Cardiac muscle cell (in vitro differentiated cells and primary cell): Measurements from ENCODE around the gene IL1RAPL2. TPM values are rescaled to one million over a fixed set of nuclear protein-coding genes. Genes with fewer than 3 reads are reported as not detected.
"Not testable (repeated sequence)": the region's sequence is repeated elsewhere in the genome, so short reads cannot be mapped to it uniquely, and the experiment has no call there.

Source experiments
- DNase-seq, 2 donors: peaks; one replicate each; pipeline versions ENCODE4 v3.0.0 to v3.0.0-alpha.2; 2010 to 2017; ENCODE audit warnings: low read depth in 1 of 2, low spot score in 1 of 2
- H3K27ac ChIP-seq: fragments of 200-600 bp; sonication (generic); 2 replicates; pipeline ENCODE4 v1.5.1; 2016
- H3K27me3 ChIP-seq: fragments of 200-600 bp; sonication (generic); 2 replicates; pipeline ENCODE4 v1.6.0; 2016; ENCODE audit warnings: control low read depth
- H3K36me3 ChIP-seq: fragments of 200-600 bp; sonication (generic); 2 replicates; pipeline ENCODE4 v1.5.1; 2016; ENCODE audit warnings: control low read depth
- H3K4me1 ChIP-seq: fragments of 200-600 bp; sonication (generic); 2 replicates; pipeline ENCODE4 v1.8.1; 2017; ENCODE audit warnings: low read depth, mild to moderate bottlenecking, mixed run types
- H3K4me3 ChIP-seq: fragments of 200-600 bp; sonication (generic); 2 replicates; pipeline ENCODE4 v1.5.1; 2016; ENCODE audit warnings: mild to moderate bottlenecking
- H3K9me3 ChIP-seq: fragments of 200-600 bp; sonication (generic); 2 replicates; pipeline ENCODE4 v1.5.1; 2017; ENCODE audit warnings: low read depth, mild to moderate bottlenecking, control low read depth
- CTCF ChIP-seq: IDR thresholded peaks from 2 replicates; pipeline ENCODE4 v1.5.1; 2012; ENCODE audit warnings: low read depth, mild to moderate bottlenecking, low read length
- polyA plus RNA-seq: library from polyadenylated mRNA; unstranded; fragments of >200 nt; fragmentation: Nextera tagmentation; extraction: Ambion mirVana; gene quantifications from 2 replicates; pipeline ENCODE4 v1.2.1, GENCODE V29; 2016
- total RNA-seq: library from RNA; depleted of rRNA; stranded (reverse); fragments of >200 nt; gene quantifications from 2 replicates; pipeline ENCODE4 v1.2.3, GENCODE V29; 2016

IL1RAPL2 gene
- total and polyA plus RNA-seq, 2 experiments from 2014 or later, result not detected

GRCh38 chrX:104665691-104666090, 99.7 kb downstream of the IL1RAPL2 start:
- no peaks in the 10 kb centered on the region for H3K27me3 ChIP-seq
- H3K27ac ChIP-seq, result no peak overlapping the region
- TF ChIP-seq CTCF, result no peak
- H3K9me3 ChIP-seq, result no peaks in the 10 kb centered on the region
- peaks cover 3% of the 10 kb centered on the region for H3K4me1 ChIP-seq
- H3K36me3 ChIP-seq, result no peaks in the 10 kb centered on the region
- no peak for DNase-seq
- H3K4me3 ChIP-seq, result no peak overlapping the region

GRCh38 chrX:104668550-104668949, 102.6 kb downstream of the IL1RAPL2 start:
- H3K27ac ChIP-seq, result no peak overlapping the region
- H3K27me3 ChIP-seq, result no peaks in the 10 kb centered on the region
- no peak for TF ChIP-seq CTCF
- no peaks in the 10 kb centered on the region for H3K9me3 ChIP-seq
- peaks cover 3% of the 10 kb centered on the region for H3K4me1 ChIP-seq
- no peak overlapping the region for H3K4me3 ChIP-seq
- peak; percentile 6 to 37 for DNase-seq
- H3K36me3 ChIP-seq, result no peaks in the 10 kb centered on the region

- Histone ChIP-seq H3K36me3 (no peaks in the 10 kb centered on the region), H3K4me3 (no peak overlapping the region), H3K27ac (no peak overlapping the region), H3K27me3 (no peaks in the 10 kb centered on the region), H3K4me1 (peaks cover 3% of the 10 kb centered on the region), H3K9me3 (no peaks in the 10 kb centered on the region)
- no peak for TF ChIP-seq CTCF
- DNase-seq, result no peak
These were observed 103.1 kb downstream of the IL1RAPL2 start for GRCh38 chrX:104669063-104669462.

GRCh38 chrX:104670051-104670450, 104.1 kb downstream of the IL1RAPL2 start:
- no peak for TF ChIP-seq CTCF
- Histone ChIP-seq H3K9me3 (no peaks in the 10 kb centered on the region), H3K27me3 (no peaks in the 10 kb centered on the region), H3K27ac (no peak overlapping the region), H3K4me1 (peaks cover 3% of the 10 kb centered on the region), H3K36me3 (no peaks in the 10 kb centered on the region), H3K4me3 (no peak overlapping the region)
- DNase-seq, result no peak

- H3K9me3 ChIP-seq, H3K4me3 ChIP-seq, H3K36me3 ChIP-seq, H3K27me3 ChIP-seq, DNase-seq, H3K27ac ChIP-seq, H3K4me1 ChIP-seq: not testable (repeated sequence)
These were observed 111.5 kb downstream of the IL1RAPL2 start for GRCh38 chrX:104677517-104677916.

GRCh38 chrX:104679175-104679574, 113.2 kb downstream of the IL1RAPL2 start:
- no peaks in the 10 kb centered on the region for H3K36me3 ChIP-seq
- no peak for TF ChIP-seq CTCF
- no peak overlapping the region for H3K4me3 ChIP-seq

More at GRCh38 chrX:104679175-104679574, 113.2 kb downstream of the IL1RAPL2 start:
- no peaks in the 10 kb centered on the region for H3K4me1 ChIP-seq
- no peak for DNase-seq
- no peak overlapping the region for H3K27ac ChIP-seq
- H3K9me3 ChIP-seq, result no peaks in the 10 kb centered on the region
- no peaks in the 10 kb centered on the region for H3K27me3 ChIP-seq
